Osteoblast (primary cell): ENCODE results near the gene SLC46A1. TPM values are rescaled to one million over a fixed set of nuclear protein-coding genes. Genes with fewer than 3 reads are reported as not detected.

ENCODE experiments used
- DNase-seq: peaks from one replicate; pipeline ENCODE4 v3.0.0; 2011; ENCODE audit warnings: low spot score, mixed read lengths; ENCODE audit not compliant: insufficient read length; ENCODE audit errors: missing footprints
- H2AFZ ChIP-seq: 2 replicates; pipeline ENCODE4 v1.6.0; 2011; ENCODE audit warnings: mild to moderate bottlenecking, low read length
- H3K27ac ChIP-seq: 2 replicates; pipeline ENCODE4 v1.5.1; 2011; ENCODE audit warnings: mild to moderate bottlenecking, low read depth, low read length, moderate library complexity
- H3K27me3 ChIP-seq: 2 replicates; pipeline ENCODE4 v1.6.0; 2012; ENCODE audit warnings: mild to moderate bottlenecking, control low read depth, inconsistent platforms, low read length, moderate library complexity; ENCODE audit not compliant: insufficient read depth
- H3K36me3 ChIP-seq: 2 replicates; pipeline ENCODE4 v1.5.1; 2011; ENCODE audit warnings: mild to moderate bottlenecking, low read length, control low read depth, moderate library complexity; ENCODE audit not compliant: insufficient read depth
- H3K4me1 ChIP-seq: 2 replicates; pipeline ENCODE4 v1.5.1; 2011; ENCODE audit warnings: mild to moderate bottlenecking, low read length, control low read depth, moderate library complexity; ENCODE audit not compliant: insufficient read depth
- H3K4me2 ChIP-seq: 2 replicates; pipeline ENCODE4 v1.6.0; 2011; ENCODE audit warnings: mild to moderate bottlenecking, low read length; ENCODE audit not compliant: insufficient read depth
- H3K4me3 ChIP-seq: fragments of 200-600 bp; sonication (generic); 3 replicates; pipeline ENCODE4 v1.5.1; 2012; ENCODE audit warnings: mild to moderate bottlenecking, low read length, inconsistent platforms; ENCODE audit not compliant: insufficient read depth
- H3K79me2 ChIP-seq: 2 replicates; pipeline ENCODE4 v1.6.0; 2012; ENCODE audit warnings: mild to moderate bottlenecking, low read length, control low read depth, inconsistent platforms; ENCODE audit not compliant: insufficient read depth
- H3K9me3 ChIP-seq: 2 replicates; pipeline ENCODE4 v1.5.1; 2011; ENCODE audit warnings: low read depth, low read length, control low read depth
- H4K20me1 ChIP-seq: 2 replicates; pipeline ENCODE4 v1.6.0; 2012; ENCODE audit warnings: mild to moderate bottlenecking, low read length, control low read depth; ENCODE audit not compliant: insufficient read depth
- CTCF ChIP-seq: IDR thresholded peaks from 2 replicates; pipeline ENCODE4 v1.5.1; 2011; ENCODE audit warnings: mild to moderate bottlenecking, low read depth, low read length, moderate library complexity; ENCODE audit errors: extremely low read depth
- total RNA-seq: library from RNA; depleted of rRNA; stranded (reverse); fragments of >200 nt; gene quantifications from 2 replicates; pipeline ENCODE4 v1.2.3, GENCODE V29; 2012

Gene SLC46A1
- total RNA-seq, 1 donor: 8.0 TPM

GRCh38 chr17:28371245-28372202 is 34.5 kb downstream of the SLC46A1 start, which contains the start of gene SARM1:
SARM1 (plus strand) TSS chr17:28371694; CDS start chr17:28372033, 339 bp downstream.
- Histone ChIP-seq H4K20me1 (peaks cover 14% of the 10 kb centered on the region), H3K4me3 (peak within 1 kb of the TSS; percentile 65), H3K4me1 (peaks cover 7% of the 10 kb centered on the region), H3K36me3 (no peaks in the 10 kb centered on the region), H2AFZ (no peak within 1 kb of the TSS), H3K4me2 (peak within 1 kb of the TSS; percentile 79), H3K79me2 (no peaks in the 10 kb centered on the region), H3K27ac (no peak within 1 kb of the TSS), H3K9me3 (no peaks in the 10 kb centered on the region), H3K27me3 (peaks cover 16% of the 10 kb centered on the region)
- peak; percentile 98 for DNase-seq
- TF ChIP-seq CTCF: no peak

GRCh38 chr17:28370744-28371103 is 35.3 kb downstream of the SLC46A1 start:
- Histone ChIP-seq H4K20me1 (peaks cover 14% of the 10 kb centered on the region), H2AFZ (no peak overlapping the region), H3K27ac (no peak overlapping the region), H3K4me1 (peaks cover 7% of the 10 kb centered on the region), H3K9me3 (no peaks in the 10 kb centered on the region), H3K79me2 (no peaks in the 10 kb centered on the region), H3K27me3 (peaks cover 16% of the 10 kb centered on the region), H3K36me3 (no peaks in the 10 kb centered on the region), H3K4me3 (no peak overlapping the region), H3K4me2 (peak overlapping the region; percentile 79)
- peak; percentile 82 for DNase-seq
- TF ChIP-seq CTCF: no peak

GRCh38 chr17:28370035-28370743 is 35.8 kb downstream of the SLC46A1 start, which contains the start of gene VTN:
VTN (minus strand) TSS chr17:28370307; CDS start chr17:28370203, 104 bp downstream.
- Histone ChIP-seq H3K4me2 (peak within 1 kb of the TSS; percentile 79), H3K36me3 (no peaks in the 10 kb centered on the region), H3K9me3 (no peaks in the 10 kb centered on the region), H3K4me3 (peak within 1 kb of the TSS; percentile 65), H3K79me2 (no peaks in the 10 kb centered on the region), H3K27me3 (peaks cover 16% of the 10 kb centered on the region), H3K4me1 (peaks cover 7% of the 10 kb centered on the region), H2AFZ (no peak within 1 kb of the TSS), H4K20me1 (peaks cover 14% of the 10 kb centered on the region), H3K27ac (no peak within 1 kb of the TSS)
- no peak for TF ChIP-seq CTCF
- DNase-seq: peak; percentile 78

GRCh38 chr17:28369684-28370034 is 36.4 kb downstream of the SLC46A1 start:
- DNase-seq: peak; percentile 75
- H3K27me3 ChIP-seq: peaks cover 16% of the 10 kb centered on the region
- no peaks in the 10 kb centered on the region for H3K79me2 ChIP-seq
- no peak overlapping the region for H3K4me3 ChIP-seq
- H3K4me2 ChIP-seq: no peak overlapping the region
- no peak for TF ChIP-seq CTCF
- H3K36me3 ChIP-seq: no peaks in the 10 kb centered on the region
- peaks cover 7% of the 10 kb centered on the region for H3K4me1 ChIP-seq
- H2AFZ ChIP-seq: no peak overlapping the region
- no peaks in the 10 kb centered on the region for H3K9me3 ChIP-seq
- H4K20me1 ChIP-seq: peaks cover 14% of the 10 kb centered on the region
- no peak overlapping the region for H3K27ac ChIP-seq
